ENCODE results near the gene PARD3.

The PARD3 gene

GRCh38 chr10:34168439-34168838 is 646.7 kb downstream of the PARD3 start:
- TF ChIP-seq, protein P1, sequence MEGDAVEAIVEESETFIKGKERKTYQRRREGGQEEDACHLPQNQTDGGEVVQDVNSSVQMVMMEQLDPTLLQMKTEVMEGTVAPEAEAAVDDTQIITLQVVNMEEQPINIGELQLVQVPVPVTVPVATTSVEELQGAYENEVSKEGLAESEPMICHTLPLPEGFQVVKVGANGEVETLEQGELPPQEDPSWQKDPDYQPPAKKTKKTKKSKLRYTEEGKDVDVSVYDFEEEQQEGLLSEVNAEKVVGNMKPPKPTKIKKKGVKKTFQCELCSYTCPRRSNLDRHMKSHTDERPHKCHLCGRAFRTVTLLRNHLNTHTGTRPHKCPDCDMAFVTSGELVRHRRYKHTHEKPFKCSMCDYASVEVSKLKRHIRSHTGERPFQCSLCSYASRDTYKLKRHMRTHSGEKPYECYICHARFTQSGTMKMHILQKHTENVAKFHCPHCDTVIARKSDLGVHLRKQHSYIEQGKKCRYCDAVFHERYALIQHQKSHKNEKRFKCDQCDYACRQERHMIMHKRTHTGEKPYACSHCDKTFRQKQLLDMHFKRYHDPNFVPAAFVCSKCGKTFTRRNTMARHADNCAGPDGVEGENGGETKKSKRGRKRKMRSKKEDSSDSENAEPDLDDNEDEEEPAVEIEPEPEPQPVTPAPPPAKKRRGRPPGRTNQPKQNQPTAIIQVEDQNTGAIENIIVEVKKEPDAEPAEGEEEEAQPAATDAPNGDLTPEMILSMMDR (IDR thresholded peaks at IDR 0.05; ENCODE audit: low read depth, low read length): no peak
- DNase-seq (ENCODE audit: low read depth in 2 of 2): peak in 1 of 2 donors; percentile 4
- no peak overlapping the region for H3K4me3 ChIP-seq (replicated peaks in 1 of 2; ENCODE audit: low read depth in 2 of 2, low read length in 2 of 2)

GRCh38 chr10:34166823-34167222 is 648.3 kb downstream of the PARD3 start:
- TF ChIP-seq, protein P1 (IDR thresholded peaks at IDR 0.05; ENCODE audit: low read depth, low read length): no peak
- DNase-seq (ENCODE audit: low read depth in 2 of 2): no peak
- no peak overlapping the region for H3K4me3 ChIP-seq (replicated peaks in 1 of 2; ENCODE audit: low read depth in 2 of 2, low read length in 2 of 2)

DNA sequence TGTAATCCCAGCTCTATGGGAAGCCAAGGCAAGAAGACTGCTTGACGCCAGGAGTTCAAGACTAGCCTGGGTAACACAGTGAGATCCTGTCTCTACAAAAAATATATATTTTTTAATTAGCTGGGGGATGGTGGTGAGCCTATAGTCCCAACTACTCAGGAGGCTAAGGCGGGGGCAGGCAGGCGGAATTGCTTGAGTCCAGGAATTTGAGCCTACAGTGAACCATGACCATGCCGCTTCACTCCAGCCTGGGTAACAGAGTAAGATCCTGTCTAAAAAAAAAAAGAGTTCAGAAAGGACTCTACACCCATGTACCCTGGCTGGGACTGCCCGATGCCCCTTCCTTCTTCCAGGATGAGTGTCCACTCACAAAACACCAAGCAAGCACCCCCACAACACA is 648.7 kb downstream of the PARD3 start:
- DNase-seq (ENCODE audit: low read depth in 2 of 2): no peak

GRCh38 chr10:34164029-34164428 is 651.1 kb downstream of the PARD3 start:
- no peak overlapping the region for H3K4me3 ChIP-seq (replicated peaks in 1 of 2; ENCODE audit: low read depth in 2 of 2, low read length in 2 of 2)

More for the DNA sequence above, 648.7 kb downstream of the PARD3 start:
- no peak overlapping the region for H3K4me3 ChIP-seq (replicated peaks in 1 of 2; ENCODE audit: low read depth in 2 of 2, low read length in 2 of 2)
- TF ChIP-seq, protein P1 (IDR thresholded peaks at IDR 0.05; ENCODE audit: low read depth, low read length): no peak

DNA sequence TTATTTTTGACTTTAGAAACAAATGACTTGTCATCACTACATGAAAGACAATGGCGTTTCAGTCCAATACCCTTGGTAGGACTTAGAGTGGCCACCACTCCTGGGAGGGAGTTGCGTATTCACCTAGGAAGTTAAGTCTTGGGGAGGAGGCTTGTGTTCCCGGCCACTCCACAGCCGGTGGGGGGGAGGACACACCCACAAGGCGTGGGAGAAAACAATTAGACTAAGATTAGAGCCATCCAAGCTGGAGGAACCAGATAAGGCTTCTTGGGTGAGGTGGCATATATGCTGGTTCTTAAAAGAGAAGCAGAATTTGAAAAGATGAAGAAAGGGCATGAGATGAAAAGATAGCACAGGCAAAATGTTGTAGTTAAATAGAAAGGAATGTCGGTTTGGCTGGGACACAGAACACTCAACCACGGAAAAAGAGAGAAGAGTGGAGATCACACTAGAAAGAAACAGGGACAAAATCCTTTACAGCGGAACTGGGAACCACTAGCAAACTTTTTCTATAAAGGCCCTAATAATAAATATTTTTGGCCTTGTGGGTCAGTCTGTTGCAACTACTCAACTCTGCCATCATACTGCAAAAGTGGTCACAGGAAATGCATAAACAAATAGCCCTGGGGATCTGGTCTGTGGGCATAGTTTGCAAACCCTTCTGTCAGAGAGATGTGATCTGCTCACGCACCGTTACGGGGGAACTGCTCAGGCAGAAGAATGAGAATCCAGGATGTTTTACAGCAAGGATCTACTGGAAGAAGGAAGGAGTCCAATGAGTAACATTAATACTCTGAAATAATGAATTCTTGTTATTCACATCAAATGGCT is 651.8 kb downstream of the PARD3 start:
- H3K4me3 ChIP-seq (replicated peaks in 1 of 2; ENCODE audit: low read depth in 2 of 2, low read length in 2 of 2): no peak overlapping the region
- TF ChIP-seq, protein P1 (IDR thresholded peaks at IDR 0.05; ENCODE audit: low read depth, low read length): no peak
- peak in 1 of 2 donors; percentile 19 for DNase-seq (ENCODE audit: low read depth in 2 of 2)

More at GRCh38 chr10:34164029-34164428, 651.1 kb downstream of the PARD3 start:
- DNase-seq (ENCODE audit: low read depth in 2 of 2): no peak
- TF ChIP-seq, protein P1 (IDR thresholded peaks at IDR 0.05; ENCODE audit: low read depth, low read length): no peak

GRCh38 chr10:34161777-34162370 is 653.2 kb downstream of the PARD3 start:
- DNase-seq (ENCODE audit: low read depth in 2 of 2): no peak
- TF ChIP-seq, protein P1 (IDR thresholded peaks at IDR 0.05; ENCODE audit: low read depth, low read length): no peak
- H3K4me3 ChIP-seq (replicated peaks in 1 of 2; ENCODE audit: low read depth in 2 of 2, low read length in 2 of 2): no peak overlapping the region
